NOMO-1 (cell line): Measurements from ENCODE around the gene RNGTT.
A peak's percentile ranks its signal among the peaks of the same experiment; 100 is the strongest.
"Not testable (repeated sequence)": the region's sequence is repeated elsewhere in the genome, so short reads cannot be mapped to it uniquely, and the experiment has no call there.

ENCODE experiments used
- DNase-seq, 2 experiments: peaks; one replicate each; lab custom pipeline; 2025; ENCODE audit not compliant: unreplicated experiment in 2 of 2; lab: John Stamatoyannopoulos, UW

The RNGTT gene

DNA sequence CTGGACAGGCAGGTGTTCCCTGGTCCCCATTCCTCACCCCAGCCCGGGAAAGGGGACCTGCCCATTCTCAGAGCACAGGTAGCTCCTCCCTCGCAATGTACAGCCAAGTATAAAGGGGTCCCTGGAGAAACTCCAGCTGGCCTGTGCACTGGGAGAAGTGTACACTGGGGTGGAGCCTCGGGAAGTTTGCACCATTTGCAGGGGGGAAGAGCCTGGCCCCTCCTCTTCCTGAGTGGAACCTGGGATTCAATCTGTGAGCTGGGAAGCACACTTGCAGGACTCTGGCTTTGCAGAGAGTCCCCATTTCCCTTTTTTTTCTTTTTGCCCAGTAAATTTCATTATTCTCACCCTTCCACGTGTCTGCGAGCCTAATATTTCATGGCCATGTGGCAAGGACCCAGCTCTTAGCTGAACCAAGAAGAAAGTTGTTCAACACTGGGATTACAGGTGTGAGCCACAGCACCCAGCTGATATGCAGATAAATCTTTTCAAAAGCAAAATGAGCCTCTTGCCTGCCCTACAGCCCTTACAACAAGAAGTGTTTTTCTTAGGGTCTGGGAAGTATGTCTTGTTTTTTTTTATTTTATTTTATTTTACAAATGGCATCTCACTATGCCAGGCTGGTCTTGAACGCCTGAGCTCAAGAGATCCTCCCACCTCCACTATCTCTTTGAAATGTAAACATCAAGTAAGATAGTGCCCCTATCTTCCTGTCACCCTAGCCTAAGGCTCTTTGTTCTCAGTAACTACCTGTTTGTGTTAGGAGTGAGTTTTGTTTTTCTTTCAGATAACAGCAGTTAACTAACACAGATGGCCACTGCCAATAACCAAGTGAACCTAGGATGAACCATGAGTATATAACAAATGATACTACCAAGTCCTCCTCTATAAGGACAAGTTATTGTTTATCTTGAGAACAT, 9.3 kb upstream of the RNGTT start:
- no peak for DNase-seq

DNA sequence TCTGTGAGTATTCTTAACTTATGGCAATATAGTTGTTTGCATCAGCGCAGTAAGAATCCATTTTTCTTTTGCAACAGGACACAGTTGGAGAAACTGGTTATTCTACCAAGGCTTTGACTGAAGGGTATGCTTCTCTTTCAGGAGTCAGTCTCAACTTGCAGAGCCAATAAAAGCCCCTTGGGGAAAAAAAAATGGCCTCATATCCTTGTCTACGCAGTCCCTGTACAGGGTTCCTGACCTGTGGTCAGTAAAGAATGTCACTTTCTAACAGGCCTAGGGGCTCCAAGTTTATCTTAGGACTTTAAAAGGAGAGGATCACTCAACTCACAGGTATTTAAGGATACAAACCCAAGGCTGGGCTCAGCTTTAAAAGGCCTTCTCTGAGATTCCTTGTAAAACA, 6.9 kb upstream of the RNGTT start:
- DNase-seq = no peak

GRCh38 chr6:88969255-88969654, 5.8 kb upstream of the RNGTT start:
- DNase-seq = not testable (repeated sequence)

DNA sequence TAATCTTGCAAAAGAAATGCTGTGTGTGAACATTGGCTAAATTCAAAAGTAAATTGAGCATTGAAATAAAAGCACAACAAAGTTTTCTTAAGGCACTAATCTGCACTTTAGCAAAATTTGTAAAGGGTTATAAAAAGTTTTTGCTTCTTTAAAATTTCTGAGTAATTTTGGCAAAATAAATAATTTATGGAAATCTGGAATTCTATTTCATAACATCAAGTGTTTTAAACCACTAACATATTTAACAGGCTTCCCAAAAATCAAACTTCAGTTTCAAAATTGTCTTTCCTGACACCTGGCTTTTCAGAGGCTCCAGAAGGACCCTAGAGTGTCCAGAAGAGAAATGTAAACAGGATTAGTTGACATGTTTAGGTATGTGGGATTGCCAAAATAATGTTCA, 4.5 kb upstream of the RNGTT start:
- DNase-seq = no peak

DNA sequence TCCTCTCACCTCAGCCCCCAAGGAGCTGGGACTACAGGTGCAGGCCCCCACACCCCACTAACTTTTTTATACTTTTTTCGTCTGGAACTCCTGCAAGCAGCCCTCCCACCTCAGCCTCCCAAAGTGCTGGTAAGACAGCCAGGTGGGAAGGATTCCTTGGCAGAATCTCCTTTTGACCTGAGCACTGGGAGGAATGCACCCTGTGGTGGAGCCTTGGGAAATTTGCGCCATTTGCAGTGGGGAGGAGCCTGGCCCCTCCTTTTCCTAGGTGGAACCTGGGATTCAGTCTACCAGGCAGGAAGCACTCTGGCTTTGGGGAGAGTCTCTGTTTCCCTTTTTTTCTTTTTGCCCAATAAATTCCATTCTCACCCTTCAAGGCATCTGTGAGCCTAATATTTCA, 2.3 kb upstream of the RNGTT start:
- no peak for DNase-seq

DNA sequence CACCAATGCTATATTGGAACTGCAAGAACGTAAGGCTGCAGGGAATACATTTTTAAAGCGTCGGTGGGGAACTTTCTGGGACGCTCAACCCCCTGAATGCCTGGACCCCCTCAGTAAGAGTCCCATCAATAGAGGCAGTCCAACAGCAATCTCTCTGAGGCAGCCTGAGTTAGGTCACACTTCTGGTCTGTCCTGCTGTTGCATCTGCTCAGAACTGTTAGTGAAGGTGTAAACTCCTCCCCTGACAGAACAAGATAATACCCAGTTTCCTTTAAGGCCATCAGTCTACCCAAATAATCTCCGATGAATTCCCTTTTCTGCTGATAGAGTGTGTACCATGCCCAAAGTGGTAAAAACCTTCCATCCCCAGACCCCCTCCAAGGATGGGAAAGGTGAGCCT, 1.1 kb upstream of the RNGTT start:
- no peak for DNase-seq

- DNase-seq = no peak
Observed at GRCh38 chr6:88958842-88959241, 4.6 kb downstream of the RNGTT start.

GRCh38 chr6:88953550-88954386, 9.7 kb downstream of the RNGTT start:
- DNase-seq = no peak

GRCh38 chr6:88952065-88952704, 11.2 kb downstream of the RNGTT start:
- DNase-seq = no peak

- DNase-seq = no peak
Observed at GRCh38 chr6:88945415-88946008, 17.9 kb downstream of the RNGTT start.

DNA sequence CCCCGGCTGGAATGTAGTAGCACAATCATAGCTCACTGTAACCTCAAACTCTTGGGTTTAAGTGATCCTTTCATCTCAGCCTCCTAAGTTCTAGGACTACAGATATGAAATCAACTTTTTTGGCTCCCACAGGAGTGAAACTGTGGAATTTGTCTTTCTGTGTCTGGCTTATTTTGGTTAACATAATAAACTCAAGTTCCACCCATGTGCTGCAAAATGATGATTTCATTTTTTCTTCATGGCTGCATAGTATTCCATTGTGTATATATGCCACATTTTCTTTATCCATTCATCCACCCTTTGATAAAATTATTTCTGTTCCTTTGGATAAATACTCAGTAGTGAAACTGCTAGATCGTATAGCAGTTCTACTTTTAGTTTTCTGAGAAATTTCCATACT, 29.9 kb downstream of the RNGTT start:
- DNase-seq = no peak

DNA sequence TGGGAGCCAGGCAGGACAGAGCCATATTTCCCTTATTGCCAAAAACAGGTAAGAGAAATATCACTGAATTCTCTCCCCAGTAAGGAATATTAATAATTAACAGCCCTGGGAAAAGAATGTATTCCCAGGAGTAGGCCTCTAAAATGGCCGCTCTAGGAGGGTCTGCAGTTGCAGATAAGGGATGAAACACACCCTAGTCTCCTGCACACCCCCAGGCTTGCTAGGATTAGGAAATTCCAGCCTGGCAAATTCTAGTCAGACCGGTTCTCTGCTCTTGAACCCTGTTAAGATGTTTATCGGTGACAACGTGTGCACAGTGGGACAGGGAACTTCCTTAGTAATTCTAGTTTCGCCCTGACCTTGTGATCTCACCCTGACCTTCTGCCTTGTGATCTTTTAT, 31.4 kb downstream of the RNGTT start:
- DNase-seq = not testable (repeated sequence)

- peak; percentile 29 to 97 for DNase-seq
Observed at GRCh38 chr6:88922775-88923548, 40.5 kb downstream of the RNGTT start.

DNA sequence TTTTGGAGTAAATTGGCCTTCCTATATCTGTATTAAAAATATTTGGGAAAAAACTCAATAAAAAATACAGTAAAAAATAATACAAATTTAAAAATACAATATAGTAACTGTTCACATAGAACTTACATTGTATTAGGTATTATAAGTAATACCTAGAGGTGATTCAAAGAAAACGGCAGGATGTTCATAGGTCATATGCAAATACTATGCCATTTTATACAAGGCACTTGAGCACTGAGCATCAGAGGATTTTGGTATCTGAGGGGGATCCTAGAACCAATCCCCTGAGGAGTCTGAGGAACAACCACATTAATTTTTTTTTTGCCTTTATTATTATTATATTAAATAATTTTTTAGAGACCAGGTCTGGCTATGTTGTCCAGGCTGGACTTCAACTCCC, 41.7 kb downstream of the RNGTT start:
- no peak for DNase-seq

DNA sequence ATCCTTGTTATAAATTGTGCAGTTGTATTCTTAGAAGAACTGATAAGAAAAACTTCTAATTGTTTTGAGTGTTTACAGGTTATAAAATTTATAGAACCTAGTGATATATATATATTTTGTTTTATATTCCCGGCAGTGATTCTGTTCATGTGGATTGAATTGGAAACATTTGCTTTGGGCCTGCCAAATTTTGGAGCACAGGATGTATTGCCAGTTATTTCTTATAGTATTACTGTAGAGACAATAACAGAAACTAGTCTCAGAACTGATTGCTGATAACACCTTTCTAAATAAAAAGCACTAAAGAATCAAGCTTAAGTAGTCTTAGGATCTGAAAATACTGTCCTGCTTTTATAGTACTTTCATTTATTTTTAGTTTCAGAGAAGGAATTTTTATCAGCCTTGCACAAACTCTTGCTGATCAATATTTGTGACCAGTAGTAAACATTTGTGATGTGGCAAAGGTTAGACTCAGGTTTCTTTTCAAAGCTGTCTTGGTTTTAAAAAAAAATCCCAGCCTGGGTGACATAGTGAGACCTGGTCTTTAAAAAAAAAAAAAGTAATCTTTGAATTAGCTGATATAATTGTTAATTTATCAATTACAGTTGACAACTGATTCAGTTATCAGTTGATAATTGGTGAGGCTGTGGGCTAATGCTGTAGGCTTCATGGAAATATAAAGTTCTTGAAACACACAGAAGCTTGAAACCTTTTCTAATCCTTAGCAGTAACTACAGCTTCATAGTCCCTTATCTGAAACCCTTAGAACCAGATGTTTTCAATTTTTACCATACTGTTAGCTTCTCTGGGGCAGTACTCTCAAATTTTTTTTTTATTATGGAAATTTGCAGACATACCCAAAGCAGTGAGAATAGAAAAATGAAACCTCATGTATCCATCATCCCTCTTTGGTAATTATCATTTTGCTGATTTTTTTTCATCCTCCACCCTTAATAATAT, 42.4 kb downstream of the RNGTT start:
- no peak for DNase-seq

- no peak for DNase-seq
Observed at GRCh38 chr6:88920088-88920487, 43.3 kb downstream of the RNGTT start.

DNA sequence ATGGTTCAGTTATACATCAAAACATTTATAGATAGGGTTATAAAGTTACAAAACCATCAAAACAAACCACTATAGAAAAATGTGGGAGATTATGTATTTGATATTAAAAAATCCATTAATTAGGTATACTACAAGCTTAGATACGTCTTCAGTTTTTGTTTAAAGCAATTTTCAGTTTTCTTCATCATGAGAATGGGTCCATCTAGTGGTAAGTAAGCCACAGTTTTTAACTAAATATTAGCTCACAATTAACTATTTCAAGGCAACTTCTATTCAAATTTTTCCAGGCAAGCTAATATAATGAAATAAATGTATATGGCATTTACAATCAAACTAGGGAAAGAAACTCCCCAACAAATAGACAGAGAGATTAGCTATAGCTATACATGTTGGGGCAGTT, 44.4 kb downstream of the RNGTT start:
- DNase-seq = no peak

GRCh38 chr6:88916615-88917208, 46.7 kb downstream of the RNGTT start:
- no peak for DNase-seq
